HCT116 (cell line): ENCODE results near the gene CISD3. TPM values are rescaled to one million over a fixed set of nuclear protein-coding genes. Genes with fewer than 3 reads are reported as not detected.

ENCODE experiments used
- ATAC-seq: fragments of 200-7000 bp; cut with Tn5 transposase; 2 replicates; pipeline ENCODE4 v1.9.1; 2020; ENCODE audit warnings: mild to moderate bottlenecking, moderate library complexity
- BruUV-seq: library from RNA; stranded (reverse); fragments of 400-500 nt; replicated peaks from 2 replicates; lab custom pipeline; 2021; lab: Mats Ljungman, UMichigan
- CTCF ChIA-PET: fragments of 300-600 bp; sonication (Branson Sonifier 250); formaldehyde crosslinking; loops from one replicate; lab custom pipeline; 2021; ENCODE audit warnings: antibody characterized with exemption; lab: Charles Lee
- POLR2A ChIA-PET: fragments of 300-600, 350-600 bp; sonication (Branson Sonifier 250); formaldehyde crosslinking; loops from one replicate; lab custom pipeline; 2021; ENCODE audit warnings: antibody characterized with exemption; lab: Charles Lee
- RAD21 ChIA-PET, 2 experiments: fragments of 300-600 bp; sonication (Branson Sonifier 250); formaldehyde crosslinking; loops; one replicate each; lab custom pipeline; 2023; ENCODE audit warnings: low total read pairs in 2 of 2; ENCODE audit not compliant: uncharacterized antibody in 2 of 2, unreplicated experiment in 2 of 2, low non-redundant PET in 1 of 2; lab: Charles Lee
- DNase-seq: peaks from one replicate; pipeline ENCODE4 v3.0.0-alpha.2; 2010; ENCODE audit warnings: low read depth, low spot score
- H2AFZ ChIP-seq: fragments of 200-600 bp; shearing (Covaris generic), sonication (generic); 2 replicates; pipeline ENCODE4 v1.6.1; 2017; ENCODE audit warnings: low read depth, mixed run types, mixed read lengths, antibody characterized with exemption, low read length; ENCODE audit not compliant: poor library complexity, severe bottlenecking
- H3K27ac ChIP-seq: 2 replicates; pipeline ENCODE4 v1.5.1; 2012; ENCODE audit warnings: low read depth, low read length
- H3K27me3 ChIP-seq: fragments of 200-600 bp; sonication (generic); 2 replicates; pipeline ENCODE4 v1.6.1; 2016; ENCODE audit warnings: mixed run types, low read length, mixed read lengths; ENCODE audit not compliant: insufficient read depth
- H3K36me3 ChIP-seq, 2 experiments: fragments of 200-500 bp in 1 of 2; fragments of 200-600 bp in 1 of 2; sonication (Bioruptor generic) in 1 of 2; sonication (generic) in 1 of 2; 2 replicates each; pipeline versions ENCODE4 v1.5.1 to v1.6.1; 2014 to 2016; ENCODE audit warnings: low read length in 2 of 2, inconsistent platforms in 1 of 2, mixed read lengths in 1 of 2, mixed run types in 1 of 2; ENCODE audit not compliant: insufficient read depth in 2 of 2, control insufficient read depth in 1 of 2
- H3K4me1 ChIP-seq, 2 experiments: fragments of 200-600 bp in 1 of 2; sonication (generic) in 1 of 2; 2 replicates each; pipeline versions ENCODE4 v1.5.1 to v1.6.1; 2012 to 2017; ENCODE audit warnings: low read length in 2 of 2, inconsistent platforms in 1 of 2, mild to moderate bottlenecking in 1 of 2, mixed read lengths in 1 of 2, mixed run types in 1 of 2, moderate library complexity in 1 of 2; ENCODE audit not compliant: insufficient read depth in 2 of 2, control insufficient read depth in 1 of 2
- H3K4me2 ChIP-seq: fragments of 200-600 bp; sonication (generic); 2 replicates; pipeline ENCODE4 v1.6.1; 2017; ENCODE audit warnings: mixed run types, low read length, mixed read lengths
- H3K4me3 ChIP-seq, 2 experiments: fragments of 200-600 bp in 1 of 2; sonication (generic) in 1 of 2; replicated peaks in 1 of 2; 2 replicates each; pipeline ENCODE4 v1.5.1; 2011 to 2016; ENCODE audit warnings: low read length in 2 of 2, control low read depth in 1 of 2, low read depth in 1 of 2, mild to moderate bottlenecking in 1 of 2, mixed read lengths in 1 of 2, mixed run types in 1 of 2
- H3K79me2 ChIP-seq: fragments of 200-600 bp; sonication (generic); 2 replicates; pipeline ENCODE4 v1.6.1; 2017; ENCODE audit warnings: mild to moderate bottlenecking, mixed run types, low read length, moderate library complexity, mixed read lengths; ENCODE audit not compliant: insufficient read depth
- H3K9ac ChIP-seq: fragments of 200-600 bp; sonication (generic); 2 replicates; pipeline ENCODE4 v1.6.1; 2016; ENCODE audit warnings: low read length, mixed read lengths
- H3K9me2 ChIP-seq: fragments of 200-600 bp; sonication (generic), shearing (Covaris generic); 2 replicates; pipeline ENCODE4 v1.6.1; 2017; ENCODE audit warnings: mixed run types, mild to moderate bottlenecking, moderate library complexity; ENCODE audit not compliant: insufficient read depth
- H3K9me3 ChIP-seq, 2 experiments: fragments of 200-500 bp in 1 of 2; fragments of 200-600 bp in 1 of 2; sonication (Bioruptor generic) in 1 of 2; sonication (generic) in 1 of 2; 2 replicates each; pipeline ENCODE4 v1.6.1; 2014 to 2017; ENCODE audit warnings: low read length in 2 of 2, mixed read lengths in 2 of 2, inconsistent platforms in 1 of 2, low read depth in 1 of 2, mild to moderate bottlenecking in 1 of 2, mixed run types in 1 of 2, moderate library complexity in 1 of 2; ENCODE audit not compliant: control insufficient read depth in 1 of 2, insufficient read depth in 1 of 2
- H4K20me1 ChIP-seq: fragments of 200-600 bp; sonication (generic), shearing (Covaris generic); 2 replicates; pipeline ENCODE4 v1.6.1; 2017; ENCODE audit warnings: mixed run types, mild to moderate bottlenecking, moderate library complexity; ENCODE audit not compliant: insufficient read depth
- ATF3 ChIP-seq: IDR thresholded peaks from 2 replicates; pipeline ENCODE4 v1.6.1; 2012
- EGR1 ChIP-seq: IDR thresholded peaks from 2 replicates; pipeline ENCODE4 v1.6.1; 2012; ENCODE audit warnings: low read depth
- EZH2 ChIP-seq: fragments of 200-600 bp; sonication (generic); IDR thresholded peaks from 2 replicates; pipeline ENCODE4 v1.6.1; 2017; ENCODE audit warnings: antibody characterized with exemption, mixed run types
- EZH2phosphoT487 ChIP-seq: fragments of 200-600 bp; IDR thresholded peaks from 2 replicates; pipeline ENCODE4 v1.6.1; 2018; ENCODE audit warnings: antibody characterized with exemption, borderline replicate concordance
- FOSL1 ChIP-seq: IDR thresholded peaks from 2 replicates; pipeline ENCODE4 v1.6.1; 2012; ENCODE audit warnings: low read depth
- JUND ChIP-seq: IDR thresholded peaks from 2 replicates; pipeline ENCODE4 v1.6.1; 2012
- POLR2A ChIP-seq: IDR thresholded peaks from 2 replicates; pipeline ENCODE4 v1.7.0; 2011; ENCODE audit warnings: borderline replicate concordance; ENCODE audit not compliant: insufficient read depth, insufficient read length; ENCODE audit errors: extremely low read depth
- POLR2AphosphoS5 ChIP-seq: IDR thresholded peaks from 2 replicates; pipeline ENCODE4 v1.6.1; 2011; ENCODE audit warnings: mild to moderate bottlenecking, low read depth, low read length, moderate library complexity
- RAD21 ChIP-seq: IDR thresholded peaks from 2 replicates; pipeline ENCODE4 v1.6.1; 2012; ENCODE audit warnings: low read depth, mild to moderate bottlenecking
- SIN3A ChIP-seq: IDR thresholded peaks from 2 replicates; pipeline ENCODE4 v1.6.1; 2012; ENCODE audit warnings: low read depth
- SP1 ChIP-seq: IDR thresholded peaks from 2 replicates; pipeline ENCODE4 v1.6.1; 2012; ENCODE audit warnings: low read depth
- SRF ChIP-seq: IDR thresholded peaks from 2 replicates; pipeline ENCODE4 v1.6.1; 2012; ENCODE audit warnings: low read depth
- TCF7L2 ChIP-seq: IDR thresholded peaks from 2 replicates; pipeline ENCODE4 v1.7.0; 2011; ENCODE audit warnings: borderline replicate concordance, inconsistent platforms; ENCODE audit not compliant: insufficient read depth, insufficient read length; ENCODE audit errors: extremely low read depth
- YY1 ChIP-seq: IDR thresholded peaks from 2 replicates; pipeline ENCODE4 v1.6.1; 2011; ENCODE audit warnings: low read length, low read depth, moderate library complexity, mild to moderate bottlenecking; ENCODE audit not compliant: insufficient replicate concordance; ENCODE audit errors: extremely low read depth
- ZBTB33 ChIP-seq: IDR thresholded peaks from 2 replicates; pipeline ENCODE4 v1.6.1; 2011; ENCODE audit warnings: mild to moderate bottlenecking, low read length, moderate library complexity; ENCODE audit not compliant: insufficient replicate concordance; ENCODE audit errors: extremely low read depth
- ZNF274 ChIP-seq: fragments of 200-500 bp; sonication (Bioruptor generic); IDR thresholded peaks from 2 replicates; pipeline ENCODE4 v1.6.1; 2014; ENCODE audit warnings: mild to moderate bottlenecking, low read depth, low read length, inconsistent platforms
- intact Hi-C: fragments of 100-400 bp; cut with micrococcal nuclease; formaldehyde crosslinking; loops from 2 replicates; pipeline ENCODE4 v1.10.0; 2022
- total RNA-seq: library from RNA; stranded (reverse); gene quantifications from one replicate; pipeline ENCODE4 v1.2.1, GENCODE V29; 2021; ENCODE audit not compliant: unreplicated experiment
- TF ChIP-seq, protein P1 (sequence below), 3 experiments: fragments of 200-600 bp in 1 of 3; sonication (generic) in 1 of 3; IDR thresholded peaks in 2 of 3; conservative IDR thresholded peaks in 1 of 3; 2 replicates each; pipeline ENCODE4 v1.5.1; 2012 to 2017; ENCODE audit warnings: low read depth in 2 of 3, low read length in 2 of 3, antibody characterized with exemption in 1 of 3, borderline replicate concordance in 1 of 3, control low read depth in 1 of 3, mild to moderate bottlenecking in 1 of 3, mixed read lengths in 1 of 3, mixed run types in 1 of 3, moderate library complexity in 1 of 3; ENCODE audit not compliant: insufficient read depth in 1 of 3
- TF ChIP-seq, protein P2 (sequence below): IDR thresholded peaks from 2 replicates; pipeline ENCODE4 v1.6.1; 2012; ENCODE audit warnings: low read depth

CISD3 gene
- total RNA-seq, 1 experiment from 2014 or later: 50.2 TPM

GRCh38 chr17:38693700-38694329 lies 36.3 kb upstream of the CISD3 start:
- peaks cover 3 to 8% of the 10 kb centered on the region in 2 experiments; a peak in 2 of 4 replicates for H3K4me1 ChIP-seq
- BruUV-seq: no TSS peak
- POLR2A ChIA-PET: no interaction called here
- H3K9me2 ChIP-seq: no peaks in the 10 kb centered on the region
- no peaks in the 10 kb centered on the region for H4K20me1 ChIP-seq
- H3K4me2 ChIP-seq: no peak overlapping the region
- 0 out of 2 replicates have a peak, but pooled peaks have one; percentile 28 for ATAC-seq
- no peak overlapping the region for H3K4me3 ChIP-seq
- no peaks in the 10 kb centered on the region for H3K36me3 ChIP-seq
- RAD21 ChIA-PET: no interaction called here
- no peak overlapping the region for H3K9ac ChIP-seq
- no peaks in the 10 kb centered on the region for H3K79me2 ChIP-seq
- no peak for TF ChIP-seq FOSL1
- no peak for TF ChIP-seq JUND
- no peak for TF ChIP-seq EGR1
- TF ChIP-seq RAD21: no peak
- TF ChIP-seq ATF3: no peak
- no peak for TF ChIP-seq SRF
- TF ChIP-seq, protein P1, sequence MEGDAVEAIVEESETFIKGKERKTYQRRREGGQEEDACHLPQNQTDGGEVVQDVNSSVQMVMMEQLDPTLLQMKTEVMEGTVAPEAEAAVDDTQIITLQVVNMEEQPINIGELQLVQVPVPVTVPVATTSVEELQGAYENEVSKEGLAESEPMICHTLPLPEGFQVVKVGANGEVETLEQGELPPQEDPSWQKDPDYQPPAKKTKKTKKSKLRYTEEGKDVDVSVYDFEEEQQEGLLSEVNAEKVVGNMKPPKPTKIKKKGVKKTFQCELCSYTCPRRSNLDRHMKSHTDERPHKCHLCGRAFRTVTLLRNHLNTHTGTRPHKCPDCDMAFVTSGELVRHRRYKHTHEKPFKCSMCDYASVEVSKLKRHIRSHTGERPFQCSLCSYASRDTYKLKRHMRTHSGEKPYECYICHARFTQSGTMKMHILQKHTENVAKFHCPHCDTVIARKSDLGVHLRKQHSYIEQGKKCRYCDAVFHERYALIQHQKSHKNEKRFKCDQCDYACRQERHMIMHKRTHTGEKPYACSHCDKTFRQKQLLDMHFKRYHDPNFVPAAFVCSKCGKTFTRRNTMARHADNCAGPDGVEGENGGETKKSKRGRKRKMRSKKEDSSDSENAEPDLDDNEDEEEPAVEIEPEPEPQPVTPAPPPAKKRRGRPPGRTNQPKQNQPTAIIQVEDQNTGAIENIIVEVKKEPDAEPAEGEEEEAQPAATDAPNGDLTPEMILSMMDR (IDR thresholded peaks at IDR 0.05 in 2 of 3, conservative IDR thresholded peaks at IDR 0.05 in 1 of 3; ENCODE audit: borderline replicate concordance in 1 of 3, insufficient read depth in 1 of 3, low read depth in 2 of 3, low read length in 2 of 3): no peak
- TF ChIP-seq, protein P2, sequence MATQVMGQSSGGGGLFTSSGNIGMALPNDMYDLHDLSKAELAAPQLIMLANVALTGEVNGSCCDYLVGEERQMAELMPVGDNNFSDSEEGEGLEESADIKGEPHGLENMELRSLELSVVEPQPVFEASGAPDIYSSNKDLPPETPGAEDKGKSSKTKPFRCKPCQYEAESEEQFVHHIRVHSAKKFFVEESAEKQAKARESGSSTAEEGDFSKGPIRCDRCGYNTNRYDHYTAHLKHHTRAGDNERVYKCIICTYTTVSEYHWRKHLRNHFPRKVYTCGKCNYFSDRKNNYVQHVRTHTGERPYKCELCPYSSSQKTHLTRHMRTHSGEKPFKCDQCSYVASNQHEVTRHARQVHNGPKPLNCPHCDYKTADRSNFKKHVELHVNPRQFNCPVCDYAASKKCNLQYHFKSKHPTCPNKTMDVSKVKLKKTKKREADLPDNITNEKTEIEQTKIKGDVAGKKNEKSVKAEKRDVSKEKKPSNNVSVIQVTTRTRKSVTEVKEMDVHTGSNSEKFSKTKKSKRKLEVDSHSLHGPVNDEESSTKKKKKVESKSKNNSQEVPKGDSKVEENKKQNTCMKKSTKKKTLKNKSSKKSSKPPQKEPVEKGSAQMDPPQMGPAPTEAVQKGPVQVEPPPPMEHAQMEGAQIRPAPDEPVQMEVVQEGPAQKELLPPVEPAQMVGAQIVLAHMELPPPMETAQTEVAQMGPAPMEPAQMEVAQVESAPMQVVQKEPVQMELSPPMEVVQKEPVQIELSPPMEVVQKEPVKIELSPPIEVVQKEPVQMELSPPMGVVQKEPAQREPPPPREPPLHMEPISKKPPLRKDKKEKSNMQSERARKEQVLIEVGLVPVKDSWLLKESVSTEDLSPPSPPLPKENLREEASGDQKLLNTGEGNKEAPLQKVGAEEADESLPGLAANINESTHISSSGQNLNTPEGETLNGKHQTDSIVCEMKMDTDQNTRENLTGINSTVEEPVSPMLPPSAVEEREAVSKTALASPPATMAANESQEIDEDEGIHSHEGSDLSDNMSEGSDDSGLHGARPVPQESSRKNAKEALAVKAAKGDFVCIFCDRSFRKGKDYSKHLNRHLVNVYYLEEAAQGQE: no peak
- no peak for TF ChIP-seq EZH2
- TF ChIP-seq POLR2AphosphoS5: no peak
- no peak for TF ChIP-seq ZBTB33
- TF ChIP-seq POLR2A: no peak
- TF ChIP-seq EZH2phosphoT487: no peak
- no peak for TF ChIP-seq TCF7L2
- no peak for TF ChIP-seq SIN3A
- no peak for TF ChIP-seq YY1
- TF ChIP-seq SP1: no peak
- TF ChIP-seq ZNF274: no peak
- no peaks in the 10 kb centered on the region for H3K9me3 ChIP-seq
- H3K27ac ChIP-seq: no peak overlapping the region
- DNase-seq: no peak
- intact Hi-C loops: no loop called here
- H3K27me3 ChIP-seq: no peaks in the 10 kb centered on the region
- CTCF ChIA-PET: no interaction called here
- no peak overlapping the region for H2AFZ ChIP-seq
